Tibial nerve (tissue), 4 donors: ENCODE measurements around the gene POLR1F.

Experiments
- CTCF ChIP-seq, 5 experiments: fragments of 200-600 bp in 3 of 5; fragments of 450-650 bp in 2 of 5; sonication (generic) in 3 of 5; IDR thresholded peaks; one replicate each; pipeline ENCODE4 v1.5.1; 2016 to 2019; ENCODE audit warnings: antibody characterized with exemption in 5 of 5, mild to moderate bottlenecking in 3 of 5, moderate library complexity in 2 of 5
- EP300 ChIP-seq, 2 donors: sonication (generic); formaldehyde crosslinking; IDR thresholded peaks; one replicate each; pipeline ENCODE4 v1.6.1; 2017; ENCODE audit warnings: antibody characterized with exemption in 2 of 2, mild to moderate bottlenecking in 1 of 2

DNA sequence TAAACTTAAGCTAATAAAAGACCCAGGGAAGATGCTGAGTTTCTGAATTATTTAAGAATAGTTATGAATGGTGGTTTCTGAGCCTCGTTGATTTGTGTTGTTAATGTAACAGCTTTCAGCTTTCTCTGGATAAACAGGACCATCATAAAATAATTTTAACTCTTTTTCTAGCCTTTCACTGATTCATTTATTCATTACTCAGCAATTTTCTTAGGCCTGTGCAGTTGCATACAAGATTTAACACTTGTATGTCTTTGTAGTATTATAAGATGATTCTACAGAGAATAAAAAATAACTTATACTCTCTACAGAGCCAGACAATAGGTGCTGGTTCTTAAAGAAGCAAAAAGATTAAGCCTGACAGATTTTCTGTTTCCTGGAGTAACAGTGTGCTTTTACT is 35.2 kb upstream of the POLR1F start:
- TF ChIP-seq CTCF (IDR thresholded peaks at IDR 0.05) (no peak), EP300 (IDR thresholded peaks at IDR 0.05) (no peak)
